ENCODE results near the gene NTRK3.

GRCh38 chr15:88234711-88235110 is 21.8 kb downstream of the NTRK3 start:
- TF ChIP-seq, protein P1, sequence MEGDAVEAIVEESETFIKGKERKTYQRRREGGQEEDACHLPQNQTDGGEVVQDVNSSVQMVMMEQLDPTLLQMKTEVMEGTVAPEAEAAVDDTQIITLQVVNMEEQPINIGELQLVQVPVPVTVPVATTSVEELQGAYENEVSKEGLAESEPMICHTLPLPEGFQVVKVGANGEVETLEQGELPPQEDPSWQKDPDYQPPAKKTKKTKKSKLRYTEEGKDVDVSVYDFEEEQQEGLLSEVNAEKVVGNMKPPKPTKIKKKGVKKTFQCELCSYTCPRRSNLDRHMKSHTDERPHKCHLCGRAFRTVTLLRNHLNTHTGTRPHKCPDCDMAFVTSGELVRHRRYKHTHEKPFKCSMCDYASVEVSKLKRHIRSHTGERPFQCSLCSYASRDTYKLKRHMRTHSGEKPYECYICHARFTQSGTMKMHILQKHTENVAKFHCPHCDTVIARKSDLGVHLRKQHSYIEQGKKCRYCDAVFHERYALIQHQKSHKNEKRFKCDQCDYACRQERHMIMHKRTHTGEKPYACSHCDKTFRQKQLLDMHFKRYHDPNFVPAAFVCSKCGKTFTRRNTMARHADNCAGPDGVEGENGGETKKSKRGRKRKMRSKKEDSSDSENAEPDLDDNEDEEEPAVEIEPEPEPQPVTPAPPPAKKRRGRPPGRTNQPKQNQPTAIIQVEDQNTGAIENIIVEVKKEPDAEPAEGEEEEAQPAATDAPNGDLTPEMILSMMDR (IDR thresholded peaks at IDR 0.05) = no peak
- TF ChIP-seq POLR2AphosphoS5 (IDR thresholded peaks at IDR 0.05) = no peak
- TF ChIP-seq EP300 (IDR thresholded peaks at IDR 0.05) = no peak
- TF ChIP-seq POLR2A (IDR thresholded peaks at IDR 0.05) = no peak

Data from suprapubic skin (tissue), 4 donors.